ENCODE results near the gene MYEOV. TPM values are rescaled to one million over a fixed set of nuclear protein-coding genes. Genes with fewer than 3 reads are reported as not detected.

MYEOV gene
- total and polyA plus RNA-seq, 10 of the 15 experiments (the other 5 are each of a cell fraction or from before 2014, with no cell fraction given) = 0.05 to 0.40 (median 0.26) TPM; not detected in 3

DNA sequence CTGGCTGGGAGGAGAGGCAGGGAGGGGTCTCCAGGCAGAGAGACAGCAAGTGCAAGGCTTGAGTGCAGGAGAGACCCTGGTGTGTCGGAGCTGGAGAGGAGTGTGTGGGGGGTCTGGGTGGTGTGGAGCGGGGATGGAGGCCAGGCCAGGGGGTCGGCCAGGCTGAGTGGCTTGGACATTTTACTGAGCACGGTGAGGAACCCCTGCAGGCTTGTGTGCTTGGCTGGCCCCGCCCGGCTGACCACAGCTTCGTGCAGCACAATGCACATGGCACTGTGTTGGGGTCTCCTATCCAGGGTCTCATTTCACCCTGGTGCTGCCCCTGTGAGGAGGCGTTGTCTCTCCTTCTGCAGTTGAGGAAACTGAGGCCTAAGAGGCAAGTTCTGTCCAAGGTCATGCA is 5.6 kb downstream of the MYEOV start:
- RAD21 ChIA-PET (ENCODE audit: unreplicated experiment) = interaction anchor here (0.8 to 4.1 kb wide), 8 partner anchors 12 to 336 kb away, joined by 3 to 28 read pairs (median 14); no protein-coding TSS in a partner anchor
- POLR2A ChIA-PET = interaction anchor here (0.9 to 1.5 kb wide), 4 partner anchors 12 to 133 kb away, joined by 3 to 5 read pairs (median 4); no protein-coding TSS in a partner anchor
- SMC1A ChIA-PET (ENCODE audit: uncharacterized antibody, unreplicated experiment) = interaction anchor here (1.0 to 3.9 kb wide), 6 partner anchors 10 to 343 kb away, joined by 3 to 31 read pairs (median 10); partner anchors contain the start of gene SMIM38
- H3K27ac ChIP-seq (ENCODE audit: control insufficient read depth, insufficient read depth) = no peak overlapping the region
- BruUV-seq (replicated peaks) = no TSS peak
- peaks cover 32% of the 10 kb centered on the region for H3K4me1 ChIP-seq (ENCODE audit: control insufficient read depth, insufficient read depth, low read length)
- TF ChIP-seq, protein P1, sequence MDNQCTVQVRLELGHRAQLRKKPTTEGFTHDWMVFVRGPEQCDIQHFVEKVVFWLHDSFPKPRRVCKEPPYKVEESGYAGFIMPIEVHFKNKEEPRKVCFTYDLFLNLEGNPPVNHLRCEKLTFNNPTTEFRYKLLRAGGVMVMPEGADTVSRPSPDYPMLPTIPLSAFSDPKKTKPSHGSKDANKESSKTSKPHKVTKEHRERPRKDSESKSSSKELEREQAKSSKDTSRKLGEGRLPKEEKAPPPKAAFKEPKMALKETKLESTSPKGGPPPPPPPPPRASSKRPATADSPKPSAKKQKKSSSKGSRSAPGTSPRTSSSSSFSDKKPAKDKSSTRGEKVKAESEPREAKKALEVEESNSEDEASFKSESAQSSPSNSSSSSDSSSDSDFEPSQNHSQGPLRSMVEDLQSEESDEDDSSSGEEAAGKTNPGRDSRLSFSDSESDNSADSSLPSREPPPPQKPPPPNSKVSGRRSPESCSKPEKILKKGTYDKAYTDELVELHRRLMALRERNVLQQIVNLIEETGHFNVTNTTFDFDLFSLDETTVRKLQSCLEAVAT (IDR thresholded peaks at IDR 0.05) = no peak
- TF ChIP-seq ZSCAN29 (IDR thresholded peaks at IDR 0.05) (no peak), HSF1 (IDR thresholded peaks at IDR 0.05; ENCODE audit: low read depth, low read length) (no peak), TCF3 (IDR thresholded peaks at IDR 0.05; ENCODE audit: borderline replicate concordance, insufficient read depth, low read depth, low read length) (no peak), SIX5 (IDR thresholded peaks at IDR 0.05; ENCODE audit: low read depth, low read length, severe bottlenecking) (no peak), STAT1 (conservative IDR thresholded peaks at IDR 0.05) (no peak), BHLHE40 (IDR thresholded peaks at IDR 0.05; ENCODE audit: borderline replicate concordance in 1 of 2, low read depth in 2 of 2, low read length in 1 of 2) (no peak), CBFB (IDR thresholded peaks at IDR 0.05; ENCODE audit: low read depth) (no peak), PML (IDR thresholded peaks at IDR 0.05; ENCODE audit: low read length) (no peak), PAX8 (IDR thresholded peaks at IDR 0.05) (no peak), RELA (IDR thresholded peaks at IDR 0.05; ENCODE audit: borderline replicate concordance, partially characterized antibody) (no peak), POLR2AphosphoS5 (IDR thresholded peaks at IDR 0.05; ENCODE audit: low read length) (no peak), E2F8 (IDR thresholded peaks at IDR 0.05; ENCODE audit: low read depth, partially characterized antibody) (no peak), DPF2 (IDR thresholded peaks at IDR 0.05) (no peak), POLR2A (IDR thresholded peaks at IDR 0.05; ENCODE audit: low read depth, low read length) (no peak), RAD21 (IDR thresholded peaks at IDR 0.05; ENCODE audit: insufficient read depth, low read depth, low read length) (no peak)
- in situ Hi-C loops (cut with MboI) = no loop called here
- no peaks in the 10 kb centered on the region; the same call in 2 of the 3 replicates for H3K9me3 ChIP-seq (replicated peaks; ENCODE audit: control insufficient read depth, insufficient read depth, low read length)
- no peak overlapping the region for H3K4me3 ChIP-seq
- no peak overlapping the region for H3K9ac ChIP-seq (ENCODE audit: control insufficient read depth, insufficient read depth, low read length)
- H3K4me2 ChIP-seq (ENCODE audit: control insufficient read depth, insufficient read depth) = no peak overlapping the region
- ATAC-seq (no peak), FAIRE-seq (no peak), DNase-seq (ENCODE audit: low read depth, low spot score) (no peak)
- intact Hi-C loops (cut with micrococcal nuclease; ENCODE audit: unreplicated experiment) = loop anchor here (5.0 kb wide), 3 partner anchors 143 to 457 kb away; partner anchors contain the start of gene CPT1A
- no peaks in the 10 kb centered on the region for H4K20me1 ChIP-seq (ENCODE audit: control insufficient read depth, insufficient read depth)
- no peaks in the 10 kb centered on the region for H3K79me2 ChIP-seq (ENCODE audit: control insufficient read depth, insufficient read depth, low read length)
- no peak overlapping the region for H2AFZ ChIP-seq (ENCODE audit: control insufficient read depth, low read depth, low read length)
- H3K27me3 ChIP-seq (replicated peaks in 1 of 2; ENCODE audit: control insufficient read depth in 2 of 2, insufficient read depth in 2 of 2, low read length in 1 of 2) = no peaks in the 10 kb centered on the region
- H3K36me3 ChIP-seq (ENCODE audit: control insufficient read depth in 2 of 2, insufficient read depth in 2 of 2, low read length in 1 of 2) = no peaks in the 10 kb centered on the region
- WGBS (ENCODE audit: insufficient coverage, insufficient replicate concordance, low lambda C conversion rate, missing lambda C conversion rate) = 93% methylated on average over 8 of the region's 8 CpGs
- CTCF ChIA-PET = no interaction called here
